Stimulated activated CD4-positive, alpha-beta T cell treated with anti-CD3 and anti-CD28 coated beads, Interleukin-1b, Interleukin-23, amount 100 ng/mL, for 24 hours (primary cell): ENCODE results near the gene PHLDA3.
"Not testable (repeated sequence)": the region's sequence is repeated elsewhere in the genome, so short reads cannot be mapped to it uniquely, and the experiment has no call there.

Experiments used
- DNase-seq, 4 experiments: peaks; one replicate each; pipeline ENCODE4 v3.0.0-alpha.2; 2020; ENCODE audit warnings: low read depth in 4 of 4, low spot score in 1 of 4

Gene PHLDA3

DNA sequence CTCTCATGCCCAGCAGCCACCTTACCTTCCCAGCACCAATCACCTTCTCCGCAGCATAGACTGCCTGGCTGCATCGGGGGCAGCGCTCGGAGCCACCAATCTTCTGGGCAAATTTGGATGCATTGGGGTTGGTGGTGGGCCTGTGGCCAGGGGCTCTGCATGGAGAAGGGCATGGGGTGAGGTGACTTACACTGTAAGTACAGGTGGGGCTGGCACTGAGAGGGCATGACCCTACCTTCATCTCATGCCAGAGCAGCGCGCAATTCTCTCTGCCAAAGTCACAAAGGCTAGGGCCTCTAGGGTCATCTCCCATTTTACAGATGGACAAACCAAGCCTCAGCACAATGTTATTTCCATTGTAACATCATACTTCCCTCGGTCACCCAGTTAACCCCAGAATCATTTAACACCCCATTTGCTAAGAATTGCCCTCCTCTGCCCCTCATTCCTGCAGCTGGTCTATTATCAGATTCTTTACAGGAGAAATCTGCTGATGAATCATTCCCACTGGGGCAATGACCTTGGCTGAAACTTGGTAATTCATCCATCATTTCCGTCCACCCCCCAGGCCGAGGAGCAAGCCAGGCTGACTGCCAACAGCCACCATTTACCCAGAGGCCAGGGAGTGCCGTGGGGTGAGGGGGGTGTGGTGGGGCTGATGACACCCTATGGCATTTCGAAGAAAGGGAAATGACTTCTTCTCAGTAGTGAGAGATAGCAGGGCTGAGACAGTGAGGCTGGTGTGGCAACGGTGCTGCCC lies 20.0 kb upstream of the PHLDA3 start:
- no peak for DNase-seq

DNA sequence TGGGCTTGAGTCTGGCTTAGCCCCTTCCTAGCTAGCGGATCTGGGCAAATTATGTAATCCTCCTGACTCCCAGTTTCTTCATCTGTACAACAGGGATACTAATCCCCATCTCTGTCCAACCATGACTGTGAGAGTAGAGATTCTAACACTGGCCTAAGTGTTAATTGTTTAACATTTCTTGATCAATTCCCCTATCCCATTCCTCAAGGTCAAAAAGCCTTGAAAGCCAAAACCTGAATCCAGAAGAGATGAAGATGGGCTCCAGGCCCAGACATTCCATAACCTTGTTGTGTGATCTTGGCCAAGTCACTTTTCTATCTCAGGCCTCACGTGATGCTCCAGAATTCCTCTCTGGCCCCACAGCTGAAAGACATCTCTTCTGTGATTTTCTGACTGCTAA lies 18.8 kb upstream of the PHLDA3 start:
- no peak for DNase-seq

DNA sequence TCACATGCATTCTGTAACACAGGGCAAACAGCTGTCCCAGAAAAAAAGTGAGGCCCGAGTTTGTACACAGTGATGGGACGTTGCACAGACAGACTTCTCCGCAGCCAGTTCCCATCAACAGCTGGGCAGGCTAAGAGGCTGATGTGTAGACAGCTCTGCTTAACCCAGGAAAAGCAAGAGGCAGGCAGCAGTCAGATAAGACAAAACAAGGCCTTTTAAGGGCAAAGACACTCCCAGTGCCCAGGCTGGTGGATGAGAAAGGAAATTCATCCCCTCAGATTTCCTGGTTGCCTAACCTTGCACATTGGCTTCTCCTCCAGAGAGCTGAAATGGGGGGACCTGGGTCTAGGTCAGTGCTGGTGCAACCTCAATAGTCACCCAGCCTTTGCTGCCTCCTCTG lies 17.2 kb upstream of the PHLDA3 start:
- DNase-seq: no peak

DNA sequence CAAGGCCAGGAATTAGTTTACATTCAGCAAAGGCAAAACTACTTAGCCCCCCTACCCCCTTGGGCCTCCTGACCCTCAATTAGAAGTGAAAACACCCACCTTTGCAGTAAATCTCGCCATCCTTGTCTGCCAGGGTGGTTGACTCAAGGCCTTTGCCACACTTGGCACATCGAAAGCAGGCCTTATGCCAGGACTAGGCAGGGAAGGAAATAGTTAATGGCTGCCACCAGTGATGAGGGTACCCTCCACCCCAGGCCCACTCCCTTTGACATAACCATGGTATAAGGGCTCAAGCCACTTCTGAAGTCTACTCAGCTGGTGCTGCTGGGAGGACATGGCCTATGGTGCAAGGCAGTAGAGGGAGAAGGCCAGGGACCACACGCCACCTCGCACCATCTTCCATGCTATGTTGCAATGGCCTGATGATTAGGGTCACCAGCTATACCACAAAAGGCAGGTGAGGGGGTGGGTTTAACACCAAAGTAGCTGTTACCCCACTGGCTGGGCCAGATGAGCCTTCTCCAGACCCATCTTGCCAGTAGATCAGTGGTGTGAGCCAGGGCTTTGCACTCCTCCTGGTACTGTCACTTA lies 16.3 kb upstream of the PHLDA3 start:
- no peak for DNase-seq

DNA sequence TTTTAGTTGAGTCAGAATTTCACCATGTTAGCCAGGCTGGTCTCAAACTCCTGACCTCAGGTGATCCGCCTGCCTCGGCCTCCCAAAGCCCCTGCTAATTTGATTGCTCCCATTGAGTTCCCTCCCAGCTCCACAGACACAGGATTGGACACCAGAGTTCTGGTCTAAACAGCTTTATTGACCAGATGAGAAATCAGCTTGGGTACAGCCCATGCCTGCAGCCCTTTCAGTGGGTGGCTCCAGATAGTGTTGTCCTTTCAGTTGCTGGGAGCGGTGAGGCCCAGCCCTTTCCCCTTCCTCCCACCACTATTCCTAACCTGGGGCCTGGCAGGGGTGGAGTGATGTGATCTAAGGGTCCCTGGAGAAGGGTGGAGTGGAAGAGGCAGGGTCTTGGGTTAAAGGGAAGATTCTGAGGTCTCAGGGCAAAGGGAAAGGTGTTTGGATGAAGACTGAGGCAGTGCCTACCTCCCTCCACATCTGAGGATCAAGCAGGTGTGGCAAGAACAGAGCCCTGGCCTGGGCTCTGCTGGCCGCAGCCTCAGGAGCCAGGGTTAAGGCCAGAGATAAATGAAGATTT lies 14.5 kb upstream of the PHLDA3 start:
- DNase-seq: no peak

DNA sequence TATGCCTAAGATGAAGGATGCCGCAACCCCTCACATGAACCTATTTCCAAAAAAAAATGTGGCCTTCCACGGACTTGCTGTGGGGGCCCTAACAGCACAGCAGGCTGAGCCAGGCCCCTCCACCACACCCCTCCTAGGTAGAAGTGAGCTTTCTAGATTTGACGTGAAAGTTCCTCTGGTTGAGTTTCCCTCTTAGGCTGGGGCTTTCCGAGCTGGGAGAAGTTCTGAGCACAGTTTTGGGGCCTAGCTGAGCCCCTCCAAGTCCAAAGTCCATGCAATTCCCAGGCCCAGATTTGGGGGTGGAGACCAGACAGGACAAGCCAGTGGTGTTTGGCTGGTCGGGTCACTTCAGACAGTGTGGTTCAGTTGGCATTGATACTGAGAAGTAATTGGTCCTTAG lies 13.8 kb upstream of the PHLDA3 start:
- DNase-seq: no peak

DNA sequence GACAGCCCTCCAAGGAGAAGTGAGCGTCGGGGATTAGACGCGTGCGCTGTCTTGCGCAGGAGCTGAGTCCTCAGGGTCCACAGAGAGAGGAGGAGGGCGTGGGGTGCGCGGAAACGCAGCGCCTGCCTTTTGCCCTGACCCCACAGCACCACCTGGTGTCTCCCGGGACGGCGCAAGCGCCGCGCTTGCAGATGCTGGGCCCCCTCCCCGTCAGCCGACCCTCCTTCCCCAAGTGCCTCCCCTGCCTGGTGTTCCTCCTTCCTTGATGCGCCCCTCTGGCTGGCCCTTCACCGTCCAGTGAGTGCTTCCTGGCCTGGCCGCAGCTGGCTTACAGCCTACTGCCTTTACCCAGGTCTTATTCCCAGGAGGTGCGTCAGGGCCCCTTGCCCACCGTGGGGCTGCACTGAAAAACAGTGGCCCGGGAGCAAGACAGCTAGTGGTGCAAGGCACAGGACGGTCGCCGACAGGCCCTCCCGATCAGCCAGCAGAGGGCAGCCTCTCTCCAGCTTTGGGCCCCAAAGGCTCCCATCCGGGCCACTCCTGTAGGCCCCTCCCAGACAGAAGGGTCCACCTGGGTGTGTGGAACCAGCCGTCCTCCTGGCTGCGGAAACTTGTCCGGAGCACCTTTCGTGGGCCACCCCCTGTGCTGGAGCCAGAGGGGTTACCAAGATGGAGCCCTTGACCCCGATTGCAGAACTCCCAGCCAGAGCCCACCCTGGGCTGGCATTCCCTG lies 12.9 kb upstream of the PHLDA3 start:
- peak; percentile 56 to 70 (median 62) for DNase-seq

DNA sequence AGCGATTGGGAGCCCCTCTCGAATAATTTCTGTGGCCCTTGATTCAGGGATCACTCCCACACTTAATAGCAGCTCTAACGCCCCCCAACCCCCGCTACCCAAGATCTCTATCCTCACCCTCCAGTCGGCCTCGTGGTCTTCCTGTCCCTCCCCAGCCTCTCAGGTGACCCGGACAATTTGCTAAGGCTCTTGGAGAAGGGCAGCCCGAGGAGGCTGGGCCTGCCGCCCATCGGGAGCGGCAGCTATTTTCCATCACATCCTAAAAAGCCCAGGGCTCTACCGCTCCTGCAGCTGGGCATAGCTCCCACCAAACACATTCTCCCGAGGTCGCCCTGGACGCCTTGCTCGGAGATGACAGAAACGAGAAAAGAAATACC lies 12.0 kb upstream of the PHLDA3 start:
- DNase-seq: no peak

DNA sequence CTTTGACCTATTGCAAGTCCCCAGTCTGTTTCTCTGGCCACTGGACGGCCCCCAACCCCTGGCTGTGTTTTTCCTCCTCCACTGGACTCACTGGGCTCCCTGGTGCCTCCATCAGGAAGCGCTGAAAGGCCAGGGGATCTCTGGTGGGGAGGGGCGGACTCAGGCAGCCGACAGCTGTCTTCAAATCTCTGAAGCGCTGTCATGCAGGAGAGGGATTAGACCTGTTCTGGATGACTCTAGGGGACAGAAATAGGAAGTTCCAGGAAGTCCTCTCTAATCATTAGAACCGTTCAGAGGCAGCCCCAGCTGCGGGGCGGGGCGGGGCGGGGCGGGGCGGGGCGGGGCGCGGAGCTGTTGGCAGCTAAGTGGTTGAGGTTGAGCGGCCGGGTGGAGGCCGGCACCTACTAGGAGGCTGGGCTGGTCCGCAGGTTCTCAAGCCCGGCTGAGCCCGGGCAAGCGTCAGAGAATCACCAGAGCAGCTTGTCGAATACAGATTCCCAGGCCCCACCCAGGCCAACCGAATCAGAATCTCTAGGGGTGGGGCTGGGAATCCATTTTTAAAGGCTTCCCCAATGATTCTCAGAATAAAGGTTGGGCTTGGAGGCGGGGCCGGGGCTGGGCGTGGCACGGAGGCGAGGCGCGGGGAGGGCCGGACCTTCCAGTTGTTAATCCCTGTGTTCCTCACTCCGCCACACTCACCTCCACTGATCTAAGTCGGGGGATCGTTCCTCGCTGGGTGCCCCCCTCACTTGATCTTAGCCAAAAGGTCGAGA lies 11.4 kb upstream of the PHLDA3 start:
- peak in 3 of 4 experiments; percentile 33 to 60 (median 52) for DNase-seq

DNA sequence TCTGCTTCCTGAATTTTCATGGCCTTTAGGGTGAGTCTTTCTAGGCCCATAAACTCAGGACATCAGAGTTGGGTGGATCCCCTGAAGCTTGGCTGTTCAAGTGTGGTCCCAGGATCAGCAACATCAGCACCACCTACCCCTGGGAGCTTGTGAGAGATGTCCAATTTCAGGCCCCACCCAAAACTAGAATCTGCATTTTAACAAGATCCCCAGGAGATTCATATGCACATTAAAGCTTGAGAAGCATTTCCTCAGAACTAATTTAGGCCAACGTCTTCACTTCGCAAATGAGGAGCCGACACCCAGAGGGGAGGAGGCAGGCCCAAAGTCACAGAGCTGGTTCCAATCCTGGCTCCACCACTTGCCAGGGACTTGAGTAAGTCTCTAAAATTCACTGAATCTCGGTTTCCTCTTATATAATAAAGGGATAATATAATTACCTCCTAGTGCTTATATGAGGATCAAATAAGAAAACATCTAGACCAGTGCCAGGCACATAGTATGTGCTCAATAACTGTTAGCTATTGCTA lies 10.3 kb upstream of the PHLDA3 start:
- no peak for DNase-seq

DNA sequence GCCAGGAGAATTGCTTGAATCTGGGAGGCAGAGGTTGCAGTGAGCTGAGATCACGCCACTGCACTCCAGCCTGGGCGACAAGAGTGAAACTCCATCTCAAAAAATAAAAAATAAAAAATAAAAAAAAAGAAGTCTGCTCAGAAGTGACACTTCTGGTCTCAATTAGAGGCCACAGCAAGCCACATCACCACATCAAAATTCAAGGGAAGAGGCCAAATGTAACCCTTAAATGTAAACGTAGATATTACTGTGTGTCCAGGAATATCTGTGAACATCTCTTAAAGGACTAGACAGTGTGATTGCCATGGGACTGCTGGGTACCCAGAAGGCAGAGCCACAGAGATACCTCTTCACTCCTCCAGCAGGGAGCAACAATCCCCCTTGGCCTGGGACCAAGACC lies 9.7 kb upstream of the PHLDA3 start:
- not testable (repeated sequence) for DNase-seq

DNA sequence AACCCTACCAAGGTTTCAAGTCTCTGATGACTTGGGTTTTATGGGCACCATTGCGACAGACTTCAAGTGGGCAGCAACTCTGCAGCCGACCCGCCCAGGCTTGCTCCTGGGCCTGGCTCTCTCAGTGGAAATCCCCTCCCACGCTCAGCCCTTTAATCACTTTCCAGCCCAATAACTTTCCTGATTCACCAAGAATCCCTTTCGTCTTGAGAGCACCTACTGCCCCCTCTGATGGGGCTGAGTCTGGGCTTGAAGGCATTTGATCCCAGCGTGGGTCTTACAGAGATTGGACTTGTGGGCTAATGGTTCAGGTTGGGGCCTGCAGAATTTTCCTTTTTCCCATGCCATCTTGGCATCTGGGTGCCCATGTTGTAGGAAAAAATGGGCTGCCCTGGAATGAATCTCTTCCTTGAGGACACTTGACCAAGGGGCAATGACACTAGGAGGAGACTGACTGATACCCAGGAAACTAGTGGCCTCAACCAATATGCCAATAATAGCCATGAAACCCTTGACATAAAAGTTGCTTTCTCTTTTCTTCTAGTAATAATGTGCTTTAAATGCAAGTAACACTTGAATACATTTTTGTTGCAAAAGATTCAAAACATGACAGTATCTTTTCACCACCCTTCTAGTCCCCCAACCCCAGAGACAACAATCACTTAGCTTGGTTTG lies 7.8 kb upstream of the PHLDA3 start:
- DNase-seq: no peak

DNA sequence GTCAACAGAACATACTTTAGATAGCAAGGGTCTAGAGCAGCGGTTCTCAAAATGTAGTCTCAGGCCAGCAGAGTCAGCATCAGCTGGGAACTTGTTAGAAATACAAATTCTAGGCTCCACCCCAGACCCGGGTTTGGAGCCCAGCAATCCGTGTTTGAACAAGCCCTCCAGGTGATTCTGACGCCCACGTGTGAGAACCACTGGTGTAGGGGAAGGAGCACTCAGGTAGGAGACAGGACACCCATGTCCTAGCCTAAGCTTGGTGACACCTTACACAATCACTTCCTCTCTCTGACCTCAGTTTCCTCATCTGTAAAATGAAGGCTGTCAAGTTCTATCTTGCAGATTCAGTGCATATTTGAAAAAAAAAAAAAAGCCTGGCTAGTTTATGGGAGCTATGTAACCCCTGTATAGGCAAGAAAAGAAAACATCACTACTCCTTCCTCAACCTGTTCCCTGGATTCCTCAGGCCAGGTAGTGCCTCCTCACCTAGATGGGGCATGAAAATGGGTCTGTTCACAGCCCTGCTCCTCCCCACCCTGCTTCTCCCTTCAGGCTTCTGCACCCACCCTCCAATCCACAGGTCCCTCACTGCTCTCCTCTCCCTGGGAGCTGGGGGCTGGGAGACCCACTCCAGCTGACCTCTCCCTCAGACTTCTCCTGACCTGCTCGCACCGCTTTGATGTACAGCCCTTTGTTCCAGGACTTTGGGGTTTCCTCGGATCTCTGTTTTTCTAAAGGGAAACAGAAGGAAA lies 7.1 kb upstream of the PHLDA3 start:
- DNase-seq: no peak

DNA sequence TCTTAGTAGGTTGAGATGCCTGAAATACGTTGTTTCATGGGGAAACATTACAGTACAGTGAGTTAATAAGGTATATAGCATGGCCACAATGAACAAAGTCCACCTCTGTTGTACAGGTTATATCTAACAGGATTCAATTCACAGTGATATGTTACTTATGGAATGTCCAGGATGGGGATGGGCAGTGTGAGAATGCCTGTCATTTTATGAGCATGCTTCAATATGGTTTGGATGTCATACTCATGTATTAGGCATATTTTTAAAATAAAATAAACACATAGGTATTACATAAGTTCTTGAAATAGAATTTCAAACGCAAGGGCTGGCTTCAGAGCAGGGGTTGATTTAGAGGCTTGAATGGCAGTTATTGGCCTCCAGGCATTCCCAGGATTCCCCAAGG lies 6.1 kb upstream of the PHLDA3 start:
- no peak for DNase-seq

DNA sequence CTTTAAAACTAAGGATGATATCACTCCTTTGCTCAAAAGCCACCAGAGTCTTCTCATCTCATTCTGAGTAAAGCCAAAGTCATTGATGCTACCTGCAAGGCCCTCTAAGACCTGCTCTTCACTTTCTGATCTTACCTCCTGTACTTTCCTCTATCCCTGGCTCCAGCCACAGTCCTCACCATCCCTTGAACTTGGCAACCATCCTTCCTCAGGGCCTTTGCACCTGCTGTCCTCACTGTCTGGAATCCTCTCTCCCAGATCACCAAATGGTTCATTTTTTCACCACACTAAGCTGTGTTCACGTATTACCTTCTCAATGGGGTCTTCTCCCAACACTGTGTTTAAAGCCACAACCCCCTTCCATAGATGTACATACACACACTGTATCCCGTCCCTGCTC lies 4.3 kb upstream of the PHLDA3 start:
- DNase-seq: no peak

DNA sequence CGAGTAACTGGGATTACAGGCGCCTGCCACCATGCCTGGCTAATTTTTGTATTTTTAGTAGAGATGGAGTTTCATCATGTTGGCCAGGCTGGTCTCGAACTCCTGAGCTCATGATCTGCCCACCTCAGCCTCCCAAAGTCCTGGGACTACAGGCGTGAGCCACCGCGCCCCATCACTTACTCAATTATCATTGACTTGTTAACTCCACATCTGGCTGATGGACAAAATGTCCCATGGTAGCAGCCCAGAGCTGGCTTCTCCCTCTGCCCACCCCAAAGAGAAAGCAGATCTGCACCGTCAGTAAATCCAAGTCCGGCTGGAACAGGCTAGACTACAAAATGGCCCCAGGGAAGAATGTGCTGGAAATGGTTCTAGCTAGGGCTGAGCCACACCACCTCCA lies 3.3 kb upstream of the PHLDA3 start:
- not testable (repeated sequence) for DNase-seq

DNA sequence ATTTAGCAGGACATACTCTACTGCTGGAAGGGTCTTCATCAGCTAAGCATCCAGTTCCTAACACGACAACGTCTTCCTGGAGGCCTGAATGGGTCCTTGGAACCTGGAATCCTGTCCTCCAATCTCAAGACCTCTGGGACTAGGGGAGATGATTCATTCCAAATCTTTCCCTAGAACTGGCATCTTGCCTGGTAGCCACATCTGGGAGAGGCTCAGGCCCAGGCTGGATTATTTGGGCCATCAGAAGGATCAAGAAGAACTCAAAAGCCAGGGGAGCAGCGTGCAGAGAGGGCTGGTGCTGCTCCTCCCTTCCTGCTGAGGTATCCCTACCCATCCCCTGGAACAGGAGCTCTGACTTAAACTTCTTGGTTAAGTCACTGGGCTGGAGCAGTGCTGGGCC lies 2.8 kb upstream of the PHLDA3 start:
- no peak for DNase-seq

DNA sequence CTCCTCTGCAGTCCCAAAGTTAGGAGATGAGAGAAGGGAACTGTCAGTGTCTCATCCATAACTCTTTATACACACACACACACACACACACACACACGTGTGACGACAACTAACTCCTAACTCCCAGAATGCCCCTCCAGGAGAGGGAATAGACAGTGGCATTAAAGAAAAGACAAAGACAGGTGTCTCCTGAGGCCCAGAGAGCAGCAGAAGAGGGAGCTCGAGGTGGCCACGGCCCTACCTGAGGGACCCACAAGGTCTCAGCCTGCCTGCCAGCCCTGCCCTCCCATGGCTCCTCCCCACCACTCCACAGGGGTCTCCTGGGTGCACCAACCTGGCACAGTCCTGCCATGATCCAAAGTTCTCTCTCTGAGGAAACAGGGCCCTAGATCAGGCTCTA lies 1.6 kb upstream of the PHLDA3 start:
- no peak for DNase-seq

DNA sequence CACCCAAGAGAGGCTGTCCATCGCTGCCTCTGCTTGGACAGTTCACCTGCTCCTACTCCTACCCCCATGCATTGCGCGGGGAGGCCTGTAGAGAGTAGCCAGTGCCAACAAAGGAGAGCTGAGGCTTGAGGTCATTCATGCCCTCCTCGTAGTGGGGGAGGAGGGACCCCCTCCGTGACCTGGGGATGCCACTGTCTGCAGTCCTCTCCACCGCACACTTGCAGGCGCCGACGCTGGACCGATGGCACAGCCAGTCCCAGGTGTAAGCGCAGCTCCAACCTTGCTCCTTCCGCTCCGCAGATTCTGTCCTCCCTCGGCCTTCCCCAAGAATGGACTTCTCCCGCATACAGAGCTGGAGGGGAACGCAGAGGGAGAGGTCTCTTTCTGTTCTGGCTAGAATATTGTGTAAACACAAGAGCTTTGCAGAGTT lies 672 bp upstream of the PHLDA3 start:
- DNase-seq: no peak

DNA sequence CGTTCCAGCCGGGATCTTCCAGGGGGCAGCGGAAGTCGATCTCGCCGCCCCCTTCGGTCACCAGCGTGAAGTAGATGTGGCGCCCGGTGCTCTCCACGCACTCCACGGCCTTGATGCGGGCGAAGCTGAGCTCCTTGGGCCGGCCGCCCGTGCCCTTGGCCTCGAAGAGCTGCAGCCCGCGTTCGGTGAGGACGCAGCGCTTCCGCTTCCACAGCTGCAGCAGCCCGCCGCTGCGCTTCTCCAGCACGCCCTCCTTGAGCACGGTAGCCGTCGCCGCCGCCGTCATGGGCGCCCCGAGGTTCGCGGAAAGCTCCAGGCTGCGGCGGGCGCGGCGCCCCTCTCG lies 516 bp downstream of the PHLDA3 start:
- DNase-seq: no peak
